HG03469 (cell line): ENCODE data around the gene ACTN4.
"Not testable (repeated sequence)": the region's sequence is repeated elsewhere in the genome, so short reads cannot be mapped to it uniquely, and the experiment has no call there.

Source experiments
- ATAC-seq: cut with Tn5 transposase; IDR thresholded peaks from one replicate; pipeline ENCODE4 v1.9.1; 2021; ENCODE audit warnings: mild to moderate bottlenecking, moderate library complexity, moderate number of reproducible peaks; ENCODE audit not compliant: unreplicated experiment

Gene ACTN4

DNA sequence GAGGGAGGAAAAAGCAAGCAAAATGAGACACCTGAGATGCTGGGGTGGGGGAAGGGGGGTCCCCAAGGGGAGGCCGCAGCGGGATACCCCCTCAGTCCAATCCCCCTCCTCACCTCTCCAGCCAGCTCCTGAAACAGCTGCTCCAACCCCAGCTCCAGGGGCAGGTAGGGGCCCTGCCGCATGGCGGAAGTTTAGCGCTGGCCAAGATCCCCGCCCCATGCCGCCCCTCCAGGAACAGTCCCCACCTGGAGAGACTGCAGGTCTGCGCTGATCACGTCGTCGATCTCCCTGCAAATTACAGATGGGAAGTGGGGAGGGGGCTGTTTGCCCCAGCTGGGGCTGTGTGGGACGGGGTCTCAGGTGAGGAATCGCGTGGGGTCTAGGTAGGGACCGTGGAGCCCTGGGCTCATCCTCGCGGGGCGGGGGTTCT, 87.8 kb downstream of the ACTN4 start:
- no peak for ATAC-seq

DNA sequence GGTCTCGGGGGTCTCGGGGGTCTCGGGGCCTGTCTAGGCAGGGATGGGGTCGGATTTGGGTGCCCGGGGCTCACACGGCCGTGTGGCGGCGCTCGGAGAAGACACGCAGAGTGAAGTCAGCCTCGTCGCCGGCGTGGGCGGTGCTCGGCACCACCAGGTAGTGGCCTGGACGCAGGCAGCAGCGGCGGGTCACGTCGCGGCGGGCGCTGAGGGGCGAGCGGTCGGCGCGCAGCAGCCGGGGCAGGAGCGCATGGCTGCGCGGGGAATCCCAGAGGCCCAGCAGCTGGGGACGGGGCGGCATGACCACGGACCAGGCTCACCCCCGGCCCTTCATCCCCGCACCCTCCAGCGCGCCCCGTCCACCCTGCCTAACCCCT, 88.6 kb downstream of the ACTN4 start:
- no peak for ATAC-seq

GRCh38 chr19:38736413-38737280, 89.2 kb downstream of the ACTN4 start:
- no peak for ATAC-seq

GRCh38 chr19:38737281-38737865, 89.9 kb downstream of the ACTN4 start:
- no peak for ATAC-seq

GRCh38 chr19:38737921-38738737, 90.7 kb downstream of the ACTN4 start:
- no peak for ATAC-seq

DNA sequence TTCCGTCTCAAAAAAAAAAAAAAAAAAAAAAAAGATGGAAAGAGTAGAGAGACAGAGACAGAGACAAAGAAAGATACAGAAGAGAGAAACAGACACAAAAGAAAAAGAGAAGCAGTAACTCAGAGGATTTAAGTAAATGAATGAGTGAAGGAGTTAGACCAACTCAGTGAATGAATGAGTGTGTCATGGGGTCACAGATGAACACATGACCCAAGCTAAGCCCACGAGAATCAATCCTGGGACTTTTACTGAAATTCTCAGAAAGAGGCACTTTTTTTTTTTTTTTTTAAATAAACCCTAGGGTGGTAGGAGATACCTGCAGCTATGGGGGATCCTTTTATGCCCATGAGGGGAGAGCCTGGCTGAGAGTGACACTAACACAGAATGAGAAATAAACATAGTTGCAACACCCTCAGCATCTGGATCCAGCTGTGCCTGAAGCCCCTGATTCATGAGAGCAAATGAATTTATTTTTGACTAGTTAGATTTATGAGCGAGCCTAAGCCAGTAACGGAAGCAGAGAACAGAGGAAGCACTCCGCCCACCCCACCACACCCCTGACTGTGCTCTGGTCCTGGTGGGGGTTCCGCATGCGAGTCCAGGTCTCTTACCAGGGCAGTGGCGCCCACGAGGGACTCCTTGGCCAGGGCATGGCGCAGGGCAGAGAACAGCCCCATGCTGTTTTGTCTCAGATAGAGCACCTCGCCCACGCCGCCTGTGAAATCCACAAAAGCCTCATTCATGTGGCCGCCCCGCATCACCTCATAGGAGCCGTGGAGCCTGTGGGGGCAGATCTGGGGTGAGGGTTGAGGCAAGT, 92.2 kb downstream of the ACTN4 start:
- ATAC-seq, result no peak

- no peak for ATAC-seq
These were observed 92.8 kb downstream of the ACTN4 start for GRCh38 chr19:38740257-38740592.

DNA sequence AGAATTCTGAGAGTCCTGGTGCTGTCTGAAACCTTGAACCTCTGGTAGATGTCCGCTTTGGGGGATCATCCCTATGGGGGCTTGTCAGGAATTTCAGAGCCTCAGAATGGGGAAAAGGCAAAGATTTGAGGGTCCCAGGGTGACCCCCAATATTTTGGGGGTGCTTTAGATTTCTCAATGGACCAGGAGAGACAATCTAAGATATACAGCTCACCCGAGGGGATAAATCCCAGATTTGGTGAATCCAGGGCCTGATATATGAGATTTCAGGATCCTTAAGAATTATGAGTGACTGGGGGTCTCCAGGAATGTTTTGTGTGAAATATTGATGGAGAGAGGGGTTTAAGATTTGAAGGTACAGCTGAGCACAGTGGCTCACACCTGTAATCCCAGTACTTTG, 93.5 kb downstream of the ACTN4 start:
- ATAC-seq, result no peak

DNA sequence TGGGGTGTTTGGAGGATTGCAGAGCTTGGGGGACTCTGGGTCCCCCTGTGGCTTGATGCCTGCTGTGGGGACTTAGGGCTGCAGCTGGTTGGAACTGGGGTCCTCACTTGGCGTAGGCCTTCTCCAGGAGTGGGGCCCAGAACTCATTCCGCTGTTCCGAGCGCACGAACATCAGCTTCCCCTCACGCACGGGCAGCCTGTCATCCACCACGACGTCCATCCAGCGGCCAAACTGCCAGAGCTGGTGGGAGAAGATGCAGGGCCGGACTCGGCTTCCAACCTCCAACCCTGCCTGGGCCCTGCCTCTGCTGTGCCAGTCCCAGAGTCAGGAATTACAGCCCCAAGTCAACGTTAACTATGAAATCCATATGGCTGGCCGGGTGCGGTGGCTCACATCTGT, 94.2 kb downstream of the ACTN4 start:
- no peak for ATAC-seq

GRCh38 chr19:38742296-38742695, 94.8 kb downstream of the ACTN4 start:
- ATAC-seq, result no peak

GRCh38 chr19:38742906-38743305, 95.5 kb downstream of the ACTN4 start:
- no peak for ATAC-seq

GRCh38 chr19:38743394-38744297, 96.2 kb downstream of the ACTN4 start:
- no peak for ATAC-seq

- no peak for ATAC-seq
These were observed 96.8 kb downstream of the ACTN4 start, which contains the start of gene CAPN12 for GRCh38 chr19:38744298-38744681. Gene CAPN12, minus strand, starts transcription at chr19:38744474. Its CDS starts 309 bp downstream, at chr19:38744165.

GRCh38 chr19:38744874-38745273, 97.4 kb downstream of the ACTN4 start:
- no peak for ATAC-seq

GRCh38 chr19:38745316-38745715, 97.9 kb downstream of the ACTN4 start:
- no peak for ATAC-seq

GRCh38 chr19:38753783-38754182, 106.3 kb downstream of the ACTN4 start:
- not testable (repeated sequence) for ATAC-seq

DNA sequence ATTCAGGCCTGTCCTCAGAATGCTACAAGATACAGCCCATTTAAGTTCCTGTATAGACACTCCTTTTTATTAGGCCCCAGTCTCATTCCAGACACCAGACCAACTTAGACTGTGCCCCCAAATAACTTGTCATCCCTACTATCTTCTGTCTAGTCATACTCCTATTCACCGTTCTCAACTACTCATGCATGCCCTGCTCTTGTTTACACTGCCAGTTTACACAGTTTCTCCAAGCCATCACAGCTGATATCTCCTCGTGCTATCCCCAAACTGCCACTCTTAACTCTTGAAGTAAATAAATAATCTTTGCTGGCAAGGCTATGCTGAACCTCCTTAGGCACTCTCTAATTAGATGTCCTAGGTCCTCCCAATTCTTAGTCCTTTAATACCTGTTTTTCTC, 106.7 kb downstream of the ACTN4 start:
- not testable (repeated sequence) for ATAC-seq

DNA sequence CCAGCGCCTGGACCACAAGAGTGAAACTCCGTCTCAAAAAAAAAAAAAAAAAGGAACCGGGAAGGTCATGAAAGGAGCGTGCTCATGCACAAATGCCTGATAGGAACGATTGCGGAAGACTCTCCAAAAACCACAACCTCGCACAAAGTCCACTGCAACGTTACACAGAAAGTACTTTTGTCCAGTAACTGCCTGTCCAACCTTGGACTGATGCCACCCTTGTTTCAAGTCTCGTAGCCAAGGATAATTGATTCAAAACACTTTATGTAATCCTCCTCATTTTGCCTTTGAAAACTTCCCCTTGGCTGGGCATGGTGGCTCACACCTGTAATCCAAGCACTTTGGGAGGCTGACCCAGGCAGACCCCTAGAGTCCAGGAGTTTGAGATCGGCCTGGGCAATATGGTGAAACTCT, 112.1 kb downstream of the ACTN4 start:
- ATAC-seq, result no peak

- not testable (repeated sequence) for ATAC-seq
These were observed 113.5 kb downstream of the ACTN4 start for GRCh38 chr19:38760805-38761517.
